Panc1 (cell line): ENCODE data around the gene ARHGAP32. TPM values are rescaled to one million over a fixed set of nuclear protein-coding genes. Genes with fewer than 3 reads are reported as not detected.
A peak's percentile ranks its signal among the peaks of the same experiment; 100 is the strongest.

Source experiments
- ATAC-seq: fragments of 200-7000 bp; cut with Tn5 transposase; 2 replicates; pipeline ENCODE4 v1.9.1; 2020; ENCODE audit warnings: mild to moderate bottlenecking, moderate library complexity
- BruUV-seq: library from RNA; stranded (reverse); fragments of 400-500 nt; replicated peaks from 2 replicates; lab custom pipeline; 2021; lab: Mats Ljungman, UMichigan
- CTCF ChIA-PET: fragments of 300-600 bp; sonication (Branson Sonifier 250); formaldehyde crosslinking; loops from one replicate; lab custom pipeline; 2022; ENCODE audit warnings: antibody characterized with exemption; lab: Charles Lee
- POLR2A ChIA-PET: fragments of 300-600 bp; sonication (Branson Sonifier 250); formaldehyde crosslinking; loops from one replicate; lab custom pipeline; 2022; ENCODE audit warnings: antibody characterized with exemption; lab: Charles Lee
- DNase-seq: peaks from one replicate; pipeline ENCODE4 v3.0.0-alpha.2; 2010; ENCODE audit warnings: low read depth, low spot score
- H3K27ac ChIP-seq: 2 replicates; pipeline ENCODE4 v1.5.1; 2011; ENCODE audit warnings: mild to moderate bottlenecking, low read length, inconsistent platforms
- H3K27me3 ChIP-seq: fragments of 200-500 bp; sonication (Bioruptor generic); 2 replicates; pipeline ENCODE4 v1.6.0; 2014; ENCODE audit warnings: low read length, inconsistent platforms; ENCODE audit not compliant: control insufficient read depth, insufficient read depth
- H3K36me3 ChIP-seq: fragments of 200-500 bp; sonication (Bioruptor generic); 2 replicates; pipeline ENCODE4 v1.5.1; 2014; ENCODE audit warnings: inconsistent platforms, mild to moderate bottlenecking, low read length, moderate library complexity; ENCODE audit not compliant: control insufficient read depth, insufficient read depth
- H3K4me1 ChIP-seq: 2 replicates; pipeline ENCODE4 v1.5.1; 2011; ENCODE audit warnings: inconsistent platforms, mild to moderate bottlenecking, low read length, moderate library complexity; ENCODE audit not compliant: control insufficient read depth, insufficient read depth
- H3K4me3 ChIP-seq, 2 experiments: 2 replicates each; pipeline ENCODE4 v1.5.1; 2011 to 2012; ENCODE audit warnings: low read depth in 2 of 2, low read length in 2 of 2, mild to moderate bottlenecking in 2 of 2, inconsistent platforms in 1 of 2, moderate library complexity in 1 of 2
- H3K9me3 ChIP-seq: fragments of 200-500 bp; sonication (Bioruptor generic); 2 replicates; pipeline ENCODE4 v1.5.1; 2014; ENCODE audit warnings: low read depth, mild to moderate bottlenecking, inconsistent platforms, low read length, moderate library complexity; ENCODE audit not compliant: control insufficient read depth, insufficient read depth
- CTCF ChIP-seq: fragments of 450-650 bp; IDR thresholded peaks from 2 replicates; pipeline ENCODE4 v1.5.1; 2017; ENCODE audit warnings: mild to moderate bottlenecking
- REST ChIP-seq, 2 experiments: IDR thresholded peaks; 2 replicates each; pipeline ENCODE4 v1.6.1; 2011 to 2012; ENCODE audit warnings: low read depth in 2 of 2, control low read depth in 1 of 2, low read length in 1 of 2, mild to moderate bottlenecking in 1 of 2, moderate library complexity in 1 of 2; ENCODE audit not compliant: insufficient read depth in 1 of 2
- SIN3A ChIP-seq: IDR thresholded peaks from 2 replicates; pipeline ENCODE4 v1.6.1; 2012; ENCODE audit warnings: low read depth, mild to moderate bottlenecking, low read length, moderate library complexity, borderline replicate concordance; ENCODE audit not compliant: insufficient read depth
- TCF7L2 ChIP-seq: IDR thresholded peaks from 2 replicates; pipeline ENCODE4 v1.6.1; 2011; ENCODE audit warnings: mild to moderate bottlenecking, low read depth, low read length, inconsistent platforms
- in situ Hi-C: cut with HindIII; loops from 2 replicates; pipeline ENCODE4 v1.10.0; 2016; ENCODE audit warnings: low sequenced_read_pairs, low pct_unique_long_range_greater_than_20kb
- intact Hi-C: fragments of 100-400 bp; cut with micrococcal nuclease; formaldehyde crosslinking; loops from one replicate; pipeline ENCODE4 v1.10.0; 2022; ENCODE audit not compliant: unreplicated experiment
- total RNA-seq: library from RNA; stranded (reverse); gene quantifications from one replicate; pipeline ENCODE4 v1.2.1, GENCODE V29; 2021; ENCODE audit not compliant: unreplicated experiment

ARHGAP32 gene
- total RNA-seq, 1 experiment from 2014 or later, result 44.6 TPM

- no peak for DNase-seq
- intact Hi-C loops, result no loop called here
- POLR2A ChIA-PET, result no interaction called here
Observed at GRCh38 chr11:129056916-129057315, 135.2 kb downstream of the ARHGAP32 start.

GRCh38 chr11:129055196-129055595, 136.9 kb downstream of the ARHGAP32 start:
- in situ Hi-C loops (no loop called here), intact Hi-C loops (no loop called here)
- Histone ChIP-seq H3K4me1 (no peaks in the 10 kb centered on the region), H3K9me3 (no peaks in the 10 kb centered on the region), H3K36me3 (no peaks in the 10 kb centered on the region), H3K27ac (peak overlapping the region; percentile 10; the same call in 1 of the 2 replicates), H3K27me3 (no peaks in the 10 kb centered on the region), H3K4me3 (no peak overlapping the region)
- ChIA-PET POLR2A (no interaction called here), CTCF (no interaction called here)
- DNase-seq, result no peak
- ATAC-seq, result no peak
- no peak for TF ChIP-seq TCF7L2
- BruUV-seq, result no TSS peak

More at GRCh38 chr11:129056916-129057315, 135.2 kb downstream of the ARHGAP32 start:
- ATAC-seq, result no peak
- H3K9me3 ChIP-seq, result no peaks in the 10 kb centered on the region
- CTCF ChIA-PET, result no interaction called here
- H3K4me3 ChIP-seq, result no peak overlapping the region
- no peak overlapping the region for H3K27ac ChIP-seq
- H3K36me3 ChIP-seq, result no peaks in the 10 kb centered on the region
- no peaks in the 10 kb centered on the region for H3K27me3 ChIP-seq
- TF ChIP-seq CTCF (no peak), SIN3A (no peak)
- no TSS peak for BruUV-seq
- peaks cover 10% of the 10 kb centered on the region for H3K4me1 ChIP-seq
- in situ Hi-C loops, result no loop called here

- H3K27me3 ChIP-seq, result no peaks in the 10 kb centered on the region
- TF ChIP-seq REST (IDR thresholded peaks at IDR 0.05; ENCODE audit: insufficient read depth in 1 of 2, low read depth in 2 of 2, low read length in 1 of 2) (no peak), CTCF (no peak), SIN3A (no peak)
- no peak for ATAC-seq
- CTCF ChIA-PET, result no interaction called here
- no peak overlapping the region; the same call in 1 of the 2 replicates for H3K27ac ChIP-seq
- H3K4me3 ChIP-seq, result no peak overlapping the region
- POLR2A ChIA-PET, result no interaction called here
- H3K36me3 ChIP-seq, result no peaks in the 10 kb centered on the region
- no peak for DNase-seq
- no peaks in the 10 kb centered on the region for H3K4me1 ChIP-seq
- no peaks in the 10 kb centered on the region for H3K9me3 ChIP-seq
- no TSS peak for BruUV-seq
- in situ Hi-C loops (no loop called here), intact Hi-C loops (no loop called here)
Observed at GRCh38 chr11:129048911-129049310, 143.2 kb downstream of the ARHGAP32 start.
